HepG2 (cell line): ENCODE data around the gene ACD. TPM values are rescaled to one million over a fixed set of nuclear protein-coding genes. Genes with fewer than 3 reads are reported as not detected.

Source experiments
- ATAC-seq: fragments of 200-7000 bp; cut with Tn5 transposase; 3 replicates; pipeline ENCODE4 v1.9.1; 2020; ENCODE audit warnings: mild to moderate bottlenecking, moderate library complexity
- BruUV-seq: library from RNA; stranded (reverse); fragments of 400-500 nt; replicated peaks from 2 replicates; lab custom pipeline; 2021; lab: Mats Ljungman, UMichigan
- CTCF ChIA-PET: fragments of 300-600 bp; formaldehyde crosslinking; extraction: SDS; loops from one replicate; lab custom pipeline; 2021; ENCODE audit warnings: low total read pairs, inconsistent platforms, low intra/inter-chr PET ratio; lab: Yijun Ruan, JAX
- POLR2A ChIA-PET: fragments of 350-600 bp; sonication (Branson Sonifier 250); formaldehyde crosslinking; loops from one replicate; lab custom pipeline; 2020; ENCODE audit warnings: antibody characterized with exemption, inconsistent platforms; lab: Yijun Ruan, JAX
- DNase-seq: peaks from one replicate; pipeline ENCODE4 v3.0.0-alpha.2; 2015; ENCODE audit warnings: low spot score
- FAIRE-seq: peaks from 3 replicates; lab custom pipeline; 2011; peaks lifted over from hg19 to GRCh38; lab: Jason Lieb, UNC
- H2AFZ ChIP-seq: one replicate; pipeline ENCODE4 v1.6.1; 2011; ENCODE audit warnings: low read length, inconsistent platforms
- H3K27ac ChIP-seq: fragments of 300-600 bp; 3 replicates; pipeline ENCODE4 v1.8.0; 2011; ENCODE audit warnings: mixed run types, mild to moderate bottlenecking, mixed read lengths, low read length, inconsistent platforms; ENCODE audit not compliant: insufficient read depth; ENCODE audit errors: extremely low read length
- H3K27me3 ChIP-seq, 2 experiments: fragments of 200-600 bp in 1 of 2; 2 replicates in 1 of 2; 3 replicates in 1 of 2; pipeline versions ENCODE4 v1.6.0 to v1.8.0; 2011; ENCODE audit warnings: low read length in 2 of 2, mild to moderate bottlenecking in 2 of 2, moderate library complexity in 2 of 2, inconsistent platforms in 1 of 2; ENCODE audit not compliant: insufficient read depth in 2 of 2, control insufficient read depth in 1 of 2
- H3K36me3 ChIP-seq, 2 experiments: fragments of 200-600 bp in 1 of 2; replicated peaks in 1 of 2; 2 replicates in 1 of 2; 3 replicates in 1 of 2; pipeline versions ENCODE4 v1.5.1 to v1.8.0; 2011; ENCODE audit warnings: low read length in 2 of 2, inconsistent platforms in 1 of 2; ENCODE audit not compliant: insufficient read depth in 2 of 2, control insufficient read depth in 1 of 2
- H3K4me1 ChIP-seq: 2 replicates; pipeline ENCODE4 v1.5.1; 2012; ENCODE audit warnings: low read length, inconsistent platforms; ENCODE audit not compliant: insufficient read depth
- H3K4me2 ChIP-seq: 2 replicates; pipeline ENCODE4 v1.6.0; 2011; ENCODE audit warnings: low read depth, low read length, inconsistent platforms
- H3K4me3 ChIP-seq, 3 experiments: fragments of 200-600 bp in 1 of 3; sonication (generic), shearing (Covaris generic) in 1 of 3; replicated peaks in 1 of 3; 2 replicates each; pipeline ENCODE4 v1.5.1; 2011 to 2016; ENCODE audit warnings: low read length in 3 of 3, inconsistent platforms in 2 of 3, low read depth in 2 of 3, mild to moderate bottlenecking in 2 of 3, control low read depth in 1 of 3, mixed read lengths in 1 of 3; ENCODE audit not compliant: insufficient read depth in 1 of 3
- H3K79me2 ChIP-seq: one replicate; pipeline ENCODE4 v1.6.1; 2011; ENCODE audit warnings: low read length, inconsistent platforms; ENCODE audit not compliant: insufficient read depth
- H3K9ac ChIP-seq: 2 replicates; pipeline ENCODE4 v1.6.0; 2011; ENCODE audit warnings: mild to moderate bottlenecking, low read depth, low read length, inconsistent platforms; ENCODE audit not compliant: insufficient read depth
- H3K9me3 ChIP-seq: 2 replicates; pipeline ENCODE4 v1.5.1; 2012; ENCODE audit warnings: mild to moderate bottlenecking, low read length
- H4K20me1 ChIP-seq: 2 replicates; pipeline ENCODE4 v1.6.0; 2011; ENCODE audit warnings: inconsistent platforms, mild to moderate bottlenecking, low read length, moderate library complexity; ENCODE audit not compliant: insufficient read depth
- JARID2 ChIP-seq: sonication (generic); formaldehyde crosslinking; IDR thresholded peaks from 2 replicates; pipeline ENCODE4 v1.8.1; 2023; ENCODE audit warnings: missing genetic modification reagents, inconsistent platforms; ENCODE audit not compliant: insufficient replicate concordance
- MTF2 ChIP-seq: sonication (generic); formaldehyde crosslinking; IDR thresholded peaks from 2 replicates; pipeline ENCODE4 v1.5.0; 2020; ENCODE audit warnings: missing genetic modification reagents, borderline replicate concordance
- NONO ChIP-seq, 2 experiments: fragments of 450-650 bp in 1 of 2; sonication (generic) in 1 of 2; formaldehyde crosslinking in 1 of 2; IDR thresholded peaks in 1 of 2; conservative IDR thresholded peaks in 1 of 2; 2 replicates each; pipeline versions ENCODE4 v1.6.1 to v1.8.0; 2017 to 2022; ENCODE audit warnings: mild to moderate bottlenecking in 1 of 2, missing genetic modification reagents in 1 of 2, moderate library complexity in 1 of 2
- SUZ12 ChIP-seq: fragments of 150-350 bp; IDR thresholded peaks from 2 replicates; pipeline ENCODE4 v1.6.1; 2014; ENCODE audit warnings: low read depth, low read length
- ZBTB1 ChIP-seq: sonication (generic); formaldehyde crosslinking; IDR thresholded peaks from 2 replicates; pipeline ENCODE4 v1.4.0; 2020; ENCODE audit warnings: missing genetic modification reagents, borderline replicate concordance
- ZC3H13 ChIP-seq: sonication (generic); formaldehyde crosslinking; IDR thresholded peaks from 2 replicates; pipeline ENCODE4 v1.8.1; 2023; ENCODE audit warnings: mild to moderate bottlenecking, missing genetic modification reagents, moderate library complexity
- ZNF224 ChIP-seq: sonication (generic); formaldehyde crosslinking; IDR thresholded peaks from 2 replicates; pipeline ENCODE4 v1.5.0; 2020; ENCODE audit warnings: mild to moderate bottlenecking, missing genetic modification reagents
- ZNF354B ChIP-seq: sonication (generic); formaldehyde crosslinking; IDR thresholded peaks from 2 replicates; pipeline ENCODE4 v1.8.0; 2022; ENCODE audit warnings: mild to moderate bottlenecking, missing genetic modification reagents
- ZNF446 ChIP-seq: sonication (generic); formaldehyde crosslinking; IDR thresholded peaks from 2 replicates; pipeline ENCODE4 v1.5.0; 2020; ENCODE audit warnings: mild to moderate bottlenecking, missing genetic modification reagents
- ZNF562 ChIP-seq: sonication (generic); formaldehyde crosslinking; IDR thresholded peaks from 2 replicates; pipeline ENCODE4 v1.8.0; 2022; ENCODE audit warnings: missing genetic modification reagents, borderline replicate concordance
- ZNF724P ChIP-seq: sonication (generic); formaldehyde crosslinking; IDR thresholded peaks from 2 replicates; pipeline ENCODE4 v1.8.0; 2022; ENCODE audit warnings: missing genetic modification reagents, borderline replicate concordance
- ZNF816 ChIP-seq: sonication (generic); formaldehyde crosslinking; IDR thresholded peaks from 2 replicates; pipeline ENCODE4 v1.8.0; 2022; ENCODE audit warnings: missing genetic modification reagents, mild to moderate bottlenecking, borderline replicate concordance
- ZSCAN29 ChIP-seq: sonication (generic); formaldehyde crosslinking; conservative IDR thresholded peaks from 2 replicates; pipeline ENCODE4 v1.4.0; 2020; ENCODE audit warnings: mild to moderate bottlenecking, missing genetic modification reagents
- ZSCAN31 ChIP-seq: sonication (generic); formaldehyde crosslinking; IDR thresholded peaks from 2 replicates; pipeline ENCODE4 v1.5.0; 2020; ENCODE audit warnings: low read depth, mild to moderate bottlenecking, missing genetic modification reagents
- WGBS: methylation state at CpG from one replicate; pipeline ENCODE4 v1.1.6; 2017; ENCODE audit warnings: low lambda C conversion rate; 5-methylcytosine and 5-hydroxymethylcytosine counted together
- in situ Hi-C: cut with HindIII; loops from 2 replicates; pipeline ENCODE4 v1.10.0; 2017; ENCODE audit warnings: low pct_unique_long_range_greater_than_20kb; ENCODE audit not compliant: extremely low pct_ligation_motif_present
- intact Hi-C: fragments of 100-400 bp; cut with micrococcal nuclease; formaldehyde crosslinking; loops from one replicate; pipeline ENCODE4 v1.10.0; 2022; ENCODE audit not compliant: unreplicated experiment
- polyA plus RNA-seq, 8 experiments: library from polyadenylated mRNA; depleted of rRNA in 3 of 8; stranded (reverse) in 7 of 8; unstranded in 1 of 8; fragments of >200 nt; fragmentation: Illumina TruSeq in 4 of 8; extraction: Trizol in 4 of 8; gene quantifications; 2 replicates each; pipeline versions ENCODE4 v1.2.1 to v1.2.3, GENCODE V29; 2011 to 2016; ENCODE audit warnings: low read depth in 4 of 8, missing spikeins in 1 of 8, mixed read lengths in 1 of 8; ENCODE audit not compliant: insufficient read depth in 1 of 8
- total RNA-seq, 5 experiments: library from RNA; depleted of rRNA; stranded (reverse); fragments of >200 nt; fragmentation: Illumina TruSeq; extraction: Trizol; gene quantifications; 2 replicates each; pipeline ENCODE4 v1.2.3, GENCODE V29; 2016; ENCODE audit warnings: low read depth in 1 of 5
- TF ChIP-seq, protein P1 (sequence below): sonication (generic); formaldehyde crosslinking; IDR thresholded peaks from 2 replicates; pipeline ENCODE4 v1.8.0; 2022; ENCODE audit warnings: mild to moderate bottlenecking, missing genetic modification reagents; ENCODE audit not compliant: insufficient replicate concordance
- TF ChIP-seq, protein P2 (sequence below): sonication (generic); formaldehyde crosslinking; IDR thresholded peaks from 2 replicates; pipeline ENCODE4 v1.8.0; 2022; ENCODE audit warnings: mild to moderate bottlenecking, missing genetic modification reagents
- TF ChIP-seq, protein P3 (sequence below): IDR thresholded peaks from 2 replicates; pipeline ENCODE4 v1.6.1; 2012; ENCODE audit warnings: low read depth, low read length, improper control_type of control experiment
- TF ChIP-seq, protein P4 (sequence below): sonication (generic); formaldehyde crosslinking; IDR thresholded peaks from 2 replicates; pipeline ENCODE4 v1.8.1; 2023; ENCODE audit warnings: mild to moderate bottlenecking, missing genetic modification reagents, borderline replicate concordance

Gene ACD
- total and polyA plus RNA-seq, 2 of the 13 experiments (the other 11 are each of a cell fraction or from before 2014, with no cell fraction given): 32.6 to 38.3 TPM

DNA sequence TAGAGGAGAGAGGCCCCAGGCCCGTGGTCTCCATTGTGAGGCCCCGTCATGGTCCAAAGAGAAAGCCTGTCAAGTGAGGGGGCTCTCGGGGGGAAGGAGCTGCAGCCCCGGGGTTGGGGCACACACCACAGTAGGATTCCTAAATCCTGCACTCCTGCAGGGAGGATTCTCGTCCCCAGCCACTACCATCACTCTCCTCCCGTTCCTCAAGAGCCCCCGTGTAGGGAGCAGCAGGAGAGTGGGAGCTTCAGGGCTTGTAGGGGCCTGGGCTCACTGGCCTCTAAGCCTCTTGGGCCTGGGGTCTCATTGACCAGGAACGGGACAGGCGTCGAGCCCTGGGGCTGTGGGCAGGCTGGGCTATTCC is 7.4 kb upstream of the ACD start:
- ChIA-PET CTCF (interaction anchor here (1.1 to 4.2 kb wide), 8 partner anchors 14 to 173 kb away, joined by 3 to 118 read pairs (median 8); partner anchors contain the start of genes CARMIL2 and CTCF), POLR2A (interaction anchor here (0.9 to 3.8 kb wide), 7 partner anchors 52 to 417 kb away, joined by 4 to 28 read pairs (median 5); partner anchors contain the start of genes ATP6V0D1, CTCF, GFOD2 and NUTF2)
- no peaks in the 10 kb centered on the region for H3K79me2 ChIP-seq
- H3K4me1 ChIP-seq: peaks cover 38% of the 10 kb centered on the region
- H3K9ac ChIP-seq: peak overlapping the region; percentile 76
- peak overlapping the region; percentile 77 to 96 (median 88) for H3K4me3 ChIP-seq
- WGBS: 3% methylated on average over 5 of the region's 10 CpGs
- peak; percentile 12 for ATAC-seq
- intact Hi-C loops: no loop called here
- H4K20me1 ChIP-seq: no peaks in the 10 kb centered on the region
- BruUV-seq: no TSS peak
- no peak for FAIRE-seq
- peak overlapping the region; percentile 98 for H3K4me2 ChIP-seq
- in situ Hi-C loops: loop anchor here (5.0 to 10.0 kb wide), 2 partner anchors 140 to 267 kb away; partner anchors contain the start of genes CTRL, PSMB10, RANBP10 and TSNAXIP1
- no peak for DNase-seq
- H3K36me3 ChIP-seq: peaks cover 0 to 3% of the 10 kb centered on the region in 2 experiments; a peak in 1 of 5 replicates
- no peak overlapping the region for H2AFZ ChIP-seq
- peak overlapping the region; percentile 67 for H3K27ac ChIP-seq
- H3K9me3 ChIP-seq: no peaks in the 10 kb centered on the region
- no peaks in the 10 kb centered on the region; a peak in 1 of 5 replicates for H3K27me3 ChIP-seq
- 0 out of 2 replicates have a peak, but pooled peaks have one; percentile 68 for TF ChIP-seq ZNF354B (CRISPR knock-in tag)
- TF ChIP-seq, protein P1, sequence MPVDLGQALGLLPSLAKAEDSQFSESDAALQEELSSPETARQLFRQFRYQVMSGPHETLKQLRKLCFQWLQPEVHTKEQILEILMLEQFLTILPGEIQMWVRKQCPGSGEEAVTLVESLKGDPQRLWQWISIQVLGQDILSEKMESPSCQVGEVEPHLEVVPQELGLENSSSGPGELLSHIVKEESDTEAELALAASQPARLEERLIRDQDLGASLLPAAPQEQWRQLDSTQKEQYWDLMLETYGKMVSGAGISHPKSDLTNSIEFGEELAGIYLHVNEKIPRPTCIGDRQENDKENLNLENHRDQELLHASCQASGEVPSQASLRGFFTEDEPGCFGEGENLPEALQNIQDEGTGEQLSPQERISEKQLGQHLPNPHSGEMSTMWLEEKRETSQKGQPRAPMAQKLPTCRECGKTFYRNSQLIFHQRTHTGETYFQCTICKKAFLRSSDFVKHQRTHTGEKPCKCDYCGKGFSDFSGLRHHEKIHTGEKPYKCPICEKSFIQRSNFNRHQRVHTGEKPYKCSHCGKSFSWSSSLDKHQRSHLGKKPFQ (CRISPR knock-in tag): peak; percentile 15
- 0 out of 2 replicates have a peak, but pooled peaks have one; percentile 2 for TF ChIP-seq ZNF724P
- TF ChIP-seq, protein P2, sequence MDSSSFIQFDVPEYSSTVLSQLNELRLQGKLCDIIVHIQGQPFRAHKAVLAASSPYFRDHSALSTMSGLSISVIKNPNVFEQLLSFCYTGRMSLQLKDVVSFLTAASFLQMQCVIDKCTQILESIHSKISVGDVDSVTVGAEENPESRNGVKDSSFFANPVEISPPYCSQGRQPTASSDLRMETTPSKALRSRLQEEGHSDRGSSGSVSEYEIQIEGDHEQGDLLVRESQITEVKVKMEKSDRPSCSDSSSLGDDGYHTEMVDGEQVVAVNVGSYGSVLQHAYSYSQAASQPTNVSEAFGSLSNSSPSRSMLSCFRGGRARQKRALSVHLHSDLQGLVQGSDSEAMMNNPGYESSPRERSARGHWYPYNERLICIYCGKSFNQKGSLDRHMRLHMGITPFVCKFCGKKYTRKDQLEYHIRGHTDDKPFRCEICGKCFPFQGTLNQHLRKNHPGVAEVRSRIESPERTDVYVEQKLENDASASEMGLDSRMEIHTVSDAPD (CRISPR knock-in tag): peak; percentile 83; the same call in 1 of the 2 replicates
- TF ChIP-seq JARID2 (CRISPR knock-in tag): peak; percentile 1
- TF ChIP-seq, protein P3, sequence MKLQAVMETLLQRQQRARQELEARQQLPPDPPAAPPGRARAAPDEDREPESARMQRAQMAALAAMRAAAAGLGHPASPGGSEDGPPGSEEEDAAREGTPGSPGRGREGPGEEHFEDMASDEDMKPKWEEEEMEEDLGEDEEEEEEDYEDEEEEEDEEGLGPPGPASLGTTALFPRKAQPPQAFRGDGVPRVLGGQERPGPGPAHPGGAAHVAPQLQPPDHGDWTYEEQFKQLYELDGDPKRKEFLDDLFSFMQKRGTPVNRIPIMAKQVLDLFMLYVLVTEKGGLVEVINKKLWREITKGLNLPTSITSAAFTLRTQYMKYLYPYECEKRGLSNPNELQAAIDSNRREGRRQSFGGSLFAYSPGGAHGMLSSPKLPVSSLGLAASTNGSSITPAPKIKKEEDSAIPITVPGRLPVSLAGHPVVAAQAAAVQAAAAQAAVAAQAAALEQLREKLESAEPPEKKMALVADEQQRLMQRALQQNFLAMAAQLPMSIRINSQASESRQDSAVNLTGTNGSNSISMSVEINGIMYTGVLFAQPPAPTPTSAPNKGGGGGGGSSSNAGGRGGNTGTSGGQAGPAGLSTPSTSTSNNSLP: no peak
- 0 out of 2 replicates have a peak, but pooled peaks have one; percentile 41 for TF ChIP-seq ZNF224 (CRISPR knock-in tag)
- TF ChIP-seq NONO (IDR thresholded peaks at IDR 0.05): no peak
- 0 out of 2 replicates have a peak, but pooled peaks have one; percentile 5 for TF ChIP-seq NONO (CRISPR knock-in tag; conservative IDR thresholded peaks at IDR 0.05)
- TF ChIP-seq SUZ12: no peak
- no peak for TF ChIP-seq ZSCAN29 (CRISPR knock-in tag)
- 0 out of 2 replicates have a peak, but pooled peaks have one; percentile 12 for TF ChIP-seq ZBTB1
- peak; percentile 62; the same call in 1 of the 2 replicates for TF ChIP-seq ZSCAN31
- 0 out of 2 replicates have a peak, but pooled peaks have one; percentile 11 for TF ChIP-seq MTF2 (CRISPR knock-in tag)
- TF ChIP-seq ZNF816 (CRISPR knock-in tag): 0 out of 2 replicates have a peak, but pooled peaks have one; percentile 40
- 0 out of 2 replicates have a peak, but pooled peaks have one; percentile 66 for TF ChIP-seq ZC3H13 (CRISPR knock-in tag)
- TF ChIP-seq, protein P4, sequence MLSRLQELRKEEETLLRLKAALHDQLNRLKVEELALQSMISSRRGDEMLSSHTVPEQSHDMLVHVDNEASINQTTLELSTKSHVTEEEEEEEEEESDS (CRISPR knock-in tag): peak; percentile 60; the same call in 1 of the 2 replicates
- 0 out of 2 replicates have a peak, but pooled peaks have one; percentile 19 for TF ChIP-seq ZNF446 (CRISPR knock-in tag)
- no peak for TF ChIP-seq ZNF562 (CRISPR knock-in tag)
